Activated gamma-delta T cell (primary cell): ENCODE measurements around the gene NCKAP5.

ENCODE experiments used
- DNase-seq: peaks from one replicate; lab custom pipeline; 2025; lab: John Stamatoyannopoulos, UW

The NCKAP5 gene

GRCh38 chr2:133333181-133333580 is 235.1 kb downstream of the NCKAP5 start:
- DNase-seq = no peak

DNA sequence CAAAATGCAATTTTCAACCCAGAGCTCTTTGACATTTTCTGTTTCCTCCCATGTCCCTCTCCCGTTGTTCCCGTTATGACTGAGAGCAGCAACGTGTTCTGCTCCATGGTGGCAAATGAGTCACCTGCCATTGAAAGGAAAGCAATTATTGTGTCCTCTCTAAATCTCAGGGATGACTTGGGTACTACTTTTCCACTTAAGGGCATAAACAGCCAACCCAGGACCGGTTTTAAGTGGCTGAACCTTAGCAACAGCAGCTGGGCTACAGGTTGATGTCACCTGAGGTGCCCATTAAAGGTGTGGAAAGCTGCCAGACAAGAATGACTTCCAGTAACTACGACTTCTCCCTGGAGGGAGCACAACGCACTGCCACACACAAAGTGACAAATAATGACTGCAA is 236.8 kb downstream of the NCKAP5 start:
- no peak for DNase-seq

- no peak for DNase-seq
Measured at GRCh38 chr2:133326652-133327397, 241.4 kb downstream of the NCKAP5 start.

- no peak for DNase-seq
Measured at GRCh38 chr2:133324150-133324561, 244.1 kb downstream of the NCKAP5 start.

DNA sequence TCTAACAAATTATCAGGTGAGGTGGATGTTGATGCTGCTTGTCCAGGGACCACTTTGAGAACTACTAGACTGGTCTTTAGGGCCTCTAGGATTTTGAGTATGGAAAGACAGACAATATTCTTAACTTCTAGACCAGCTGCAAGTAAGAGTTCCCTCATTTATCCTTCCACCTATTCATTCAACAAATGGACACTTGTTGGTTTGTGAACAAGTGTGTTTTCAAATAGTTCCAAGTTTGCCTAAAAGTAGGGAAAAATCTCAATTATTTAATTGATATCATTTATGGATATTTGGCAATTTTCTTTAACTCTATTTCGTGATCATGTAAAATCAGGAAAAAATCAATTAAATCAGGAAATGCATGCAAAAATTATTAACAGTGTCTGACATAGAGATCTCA is 245.4 kb downstream of the NCKAP5 start:
- DNase-seq = no peak

- no peak for DNase-seq
Measured at GRCh38 chr2:133317178-133317577, 251.1 kb downstream of the NCKAP5 start.

DNA sequence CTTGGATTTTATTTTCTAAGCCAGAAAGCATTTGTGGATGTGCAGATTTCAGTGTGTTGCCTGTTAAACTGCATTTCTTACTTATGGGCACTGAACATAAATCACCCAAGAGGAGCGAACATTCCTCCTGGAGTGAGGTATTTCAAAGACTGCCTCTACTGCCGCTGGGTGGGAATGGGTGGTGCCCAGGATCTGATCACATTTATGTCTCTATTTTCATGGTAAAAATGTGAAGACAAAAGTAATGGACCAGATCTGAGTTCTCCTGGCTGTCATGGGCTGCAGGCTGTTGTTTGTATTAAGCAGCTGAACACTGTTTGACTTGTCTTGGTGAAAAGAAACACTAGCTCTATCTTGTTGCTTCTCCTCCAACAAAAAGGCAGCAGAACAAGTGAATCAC is 251.7 kb downstream of the NCKAP5 start:
- no peak for DNase-seq

- no peak for DNase-seq
Measured at GRCh38 chr2:133315280-133315679, 253.0 kb downstream of the NCKAP5 start.

GRCh38 chr2:133314795-133315194 is 253.5 kb downstream of the NCKAP5 start:
- no peak for DNase-seq

DNA sequence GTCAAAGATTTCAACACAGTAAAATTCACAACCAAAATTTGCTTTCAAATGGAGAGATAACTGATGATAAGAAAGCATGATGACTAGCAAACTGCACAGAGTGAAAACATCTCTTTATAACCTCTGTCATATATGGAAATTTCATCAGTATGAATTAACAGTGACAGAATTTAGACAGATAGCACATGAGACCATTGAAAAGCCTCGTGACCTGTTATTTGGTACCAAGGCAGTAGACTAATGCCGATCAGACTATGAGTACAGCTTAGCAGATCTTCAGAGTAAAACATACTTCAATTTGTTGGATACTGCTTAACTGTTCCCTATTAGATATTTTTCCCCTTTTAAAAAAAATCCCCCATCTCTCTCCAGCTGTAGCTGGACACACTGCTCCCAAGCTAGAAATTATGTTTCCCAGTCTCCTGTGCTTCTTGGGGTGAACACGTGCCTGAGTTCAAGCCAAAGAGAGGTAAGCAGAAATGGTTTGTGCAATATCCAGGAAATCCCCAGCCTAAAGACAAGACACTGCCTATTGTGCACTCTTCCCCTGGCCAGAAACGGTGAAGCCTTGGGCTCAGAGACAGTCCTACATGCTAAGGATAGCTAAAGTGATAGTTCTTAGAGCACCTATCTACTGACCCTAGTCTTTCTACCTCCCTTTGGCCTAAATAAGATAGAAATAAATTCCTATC is 256.1 kb downstream of the NCKAP5 start:
- no peak for DNase-seq

DNA sequence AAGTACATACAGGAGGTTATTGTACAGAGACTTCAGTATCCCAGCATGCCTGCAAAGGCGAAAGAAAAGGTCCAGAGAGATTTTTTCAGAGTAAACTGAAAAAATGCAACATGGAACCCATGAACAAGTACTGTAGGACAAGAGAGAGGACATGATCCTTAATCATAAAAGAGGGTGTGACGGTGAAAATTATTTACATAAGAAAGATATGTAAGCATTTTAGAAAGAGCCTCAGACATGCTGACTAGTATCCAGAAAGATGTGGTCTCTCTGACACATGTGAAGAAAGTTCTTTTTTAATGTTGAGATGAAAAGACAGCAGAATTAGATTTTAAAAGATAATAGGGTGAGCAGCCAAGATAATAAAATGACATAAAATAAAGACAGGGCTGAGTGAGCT is 262.0 kb downstream of the NCKAP5 start:
- DNase-seq = no peak

- DNase-seq = no peak
Measured at GRCh38 chr2:133304344-133304743, 263.9 kb downstream of the NCKAP5 start.

DNA sequence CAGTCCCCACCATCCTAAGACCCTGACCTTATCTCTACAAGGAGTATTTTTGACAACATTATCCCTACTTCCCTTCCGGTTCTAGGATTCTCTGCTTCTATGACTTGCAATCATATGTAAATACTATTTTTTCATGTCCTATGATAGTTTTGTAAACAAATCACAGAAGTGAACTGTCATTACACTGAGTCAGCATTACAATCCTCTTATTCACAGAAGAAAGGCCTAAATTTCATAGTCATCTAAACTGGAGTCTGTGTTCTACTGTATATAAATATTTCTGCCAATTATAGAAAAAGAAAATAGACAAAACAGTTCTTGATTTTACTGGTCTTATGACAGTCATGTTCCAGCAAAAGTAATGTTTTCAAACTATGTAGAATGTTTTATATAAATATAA is 265.1 kb downstream of the NCKAP5 start:
- DNase-seq = no peak

GRCh38 chr2:133296401-133296800 is 271.9 kb downstream of the NCKAP5 start:
- no peak for DNase-seq

DNA sequence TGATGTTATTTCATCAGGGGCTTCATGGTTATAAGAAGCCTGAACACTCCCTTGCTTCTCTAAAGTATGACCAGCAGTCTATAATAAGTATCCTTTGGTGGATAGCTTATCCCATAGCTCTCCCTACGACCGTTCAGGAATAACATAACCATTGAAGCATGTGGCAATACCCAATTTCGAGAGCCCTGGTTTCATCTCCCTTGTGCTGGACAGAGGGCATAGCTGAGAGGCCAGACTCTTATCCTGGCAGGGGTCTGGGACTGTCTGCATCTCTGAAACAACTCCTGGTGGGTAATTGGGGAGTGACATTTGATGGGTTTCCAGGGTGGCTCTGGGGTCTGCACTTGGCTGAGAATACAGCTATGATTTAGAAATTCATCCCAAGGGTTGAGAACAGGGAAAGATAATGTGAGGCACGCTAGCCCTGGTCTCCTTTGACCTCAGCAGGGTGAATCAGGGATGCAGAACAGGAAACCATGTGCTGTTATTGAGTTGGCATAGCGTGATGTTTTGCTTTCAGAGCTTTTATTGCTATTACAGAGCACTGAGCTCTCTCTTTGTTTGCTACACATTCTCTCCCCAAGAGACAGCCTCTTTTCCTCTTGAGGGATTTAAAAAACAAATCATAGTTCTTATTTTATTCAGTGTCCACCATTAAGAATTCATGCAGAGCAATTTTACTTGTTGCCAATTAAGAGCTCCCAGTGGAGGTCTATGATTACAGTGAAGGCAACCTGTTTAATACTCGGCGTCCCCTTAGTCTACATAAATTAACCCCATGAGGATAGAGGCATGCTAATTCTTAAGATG is 274.5 kb downstream of the NCKAP5 start:
- DNase-seq = no peak

DNA sequence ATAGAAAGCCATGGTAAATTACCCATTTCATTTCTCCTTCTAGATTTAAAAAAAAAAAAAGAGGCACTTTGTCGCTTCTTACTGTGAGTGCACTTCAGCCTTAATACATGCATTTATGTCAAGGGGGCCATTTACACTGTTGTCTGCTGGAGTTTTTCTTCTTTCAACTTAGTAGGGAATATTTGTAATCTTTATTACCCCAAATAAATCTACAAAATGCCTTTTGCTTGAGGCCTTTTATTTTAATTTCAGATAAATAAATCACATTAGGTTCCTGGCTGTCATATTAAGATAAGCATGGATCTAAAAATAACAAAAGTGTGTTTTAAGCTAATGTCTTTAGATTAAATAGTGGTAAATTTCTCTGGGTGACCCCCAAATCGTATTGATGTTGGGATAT is 276.0 kb downstream of the NCKAP5 start:
- DNase-seq = no peak

GRCh38 chr2:133287709-133288108 is 280.6 kb downstream of the NCKAP5 start:
- DNase-seq = no peak

GRCh38 chr2:133286326-133286922 is 281.8 kb downstream of the NCKAP5 start:
- no peak for DNase-seq

- no peak for DNase-seq
Measured at GRCh38 chr2:133273031-133273430, 295.2 kb downstream of the NCKAP5 start.

DNA sequence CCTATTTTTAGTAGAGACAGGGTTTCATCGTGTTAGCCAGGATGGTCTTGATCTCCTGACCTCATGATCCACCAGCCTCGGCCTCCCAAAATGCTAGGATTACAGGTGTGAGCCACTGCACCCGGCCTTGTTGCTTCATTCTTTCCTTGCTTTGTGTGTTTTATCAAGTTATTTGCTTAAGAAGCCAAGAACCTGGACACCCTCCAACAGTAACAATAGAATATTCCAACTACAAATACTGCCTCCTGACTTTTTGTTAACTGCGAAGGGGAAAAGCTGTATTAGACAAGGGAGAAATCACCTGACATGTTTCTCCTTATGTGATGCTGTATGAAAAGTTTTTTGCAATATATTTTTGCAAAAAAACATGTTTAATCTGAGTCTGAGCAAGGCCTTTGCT is 297.2 kb downstream of the NCKAP5 start:
- DNase-seq = no peak

GRCh38 chr2:133270550-133270949 is 297.7 kb downstream of the NCKAP5 start:
- DNase-seq = no peak

DNA sequence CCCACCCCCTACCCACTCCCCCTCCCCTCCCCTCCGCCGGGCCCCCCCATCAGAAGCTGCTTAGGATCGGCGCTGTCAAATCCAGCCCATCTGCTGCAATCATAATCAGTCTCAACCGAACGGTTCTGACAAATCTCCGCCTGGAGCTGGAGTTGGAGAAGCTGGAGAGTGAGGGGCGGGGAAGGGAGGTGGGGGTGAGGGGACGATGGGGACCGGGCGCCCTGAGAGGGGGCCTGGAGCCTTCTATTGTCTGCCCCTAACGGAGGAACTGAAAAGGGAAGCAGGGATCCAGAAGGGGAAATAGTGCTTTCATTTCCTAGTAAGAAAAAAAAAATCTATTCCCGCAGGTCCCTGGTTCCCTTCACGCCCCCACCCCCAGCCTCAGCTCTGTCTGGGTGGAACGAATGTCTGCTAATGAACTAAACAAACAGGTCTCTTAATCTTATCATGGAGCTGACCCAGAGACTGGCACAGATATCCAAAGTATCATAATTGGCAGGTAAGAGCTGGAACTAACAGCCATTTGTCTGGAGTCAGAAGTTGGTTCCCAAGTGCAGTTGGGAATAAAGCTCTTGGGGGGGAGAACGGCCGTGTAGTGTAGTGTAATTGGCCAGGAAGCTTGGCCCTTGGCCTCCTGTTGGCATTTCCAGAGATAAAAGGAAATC is 301.2 kb downstream of the NCKAP5 start:
- DNase-seq = no peak
